ACC112 (cell line): ENCODE data around the gene C1orf159.
"Not testable (repeated sequence)": the region's sequence is repeated elsewhere in the genome, so short reads cannot be mapped to it uniquely, and the experiment has no call there.

Experiments
- H2AFZ ChIP-seq: fragments of 200-600 bp; sonication (generic); one replicate; pipeline ENCODE4 v1.6.0; 2017; ENCODE audit warnings: antibody characterized with exemption, low read length; ENCODE audit not compliant: unreplicated experiment
- H3K27ac ChIP-seq: fragments of 200-600 bp; sonication (generic); 2 replicates; pipeline ENCODE4 v1.5.1; 2014; ENCODE audit warnings: low read depth, mild to moderate bottlenecking, antibody characterized with exemption, low read length, moderate library complexity
- H3K27me3 ChIP-seq: fragments of 200-600 bp; sonication (generic); 2 replicates; pipeline ENCODE4 v1.6.1; 2014; ENCODE audit warnings: mild to moderate bottlenecking, antibody characterized with exemption, low read length, moderate library complexity, mixed read lengths; ENCODE audit not compliant: insufficient read depth
- H3K36me3 ChIP-seq: fragments of 200-600 bp; sonication (generic); 2 replicates; pipeline ENCODE4 v1.6.1; 2016; ENCODE audit warnings: mild to moderate bottlenecking, antibody characterized with exemption, low read length, moderate library complexity, mixed read lengths; ENCODE audit not compliant: insufficient read depth
- H3K4me1 ChIP-seq: fragments of 200-600 bp; sonication (generic); one replicate; pipeline ENCODE4 v1.6.1; 2016; ENCODE audit warnings: low read length, mixed read lengths; ENCODE audit not compliant: insufficient read depth, unreplicated experiment, control insufficient read depth
- H3K4me3 ChIP-seq: fragments of 200-600 bp; sonication (generic); 2 replicates; pipeline ENCODE4 v1.5.1; 2014; ENCODE audit warnings: mild to moderate bottlenecking, low read depth, low read length
- H3K79me2 ChIP-seq: fragments of 200-600 bp; sonication (generic); one replicate; pipeline ENCODE4 v1.6.0; 2016; ENCODE audit warnings: low read length; ENCODE audit not compliant: control insufficient read depth, unreplicated experiment, insufficient read depth

Gene C1orf159

DNA sequence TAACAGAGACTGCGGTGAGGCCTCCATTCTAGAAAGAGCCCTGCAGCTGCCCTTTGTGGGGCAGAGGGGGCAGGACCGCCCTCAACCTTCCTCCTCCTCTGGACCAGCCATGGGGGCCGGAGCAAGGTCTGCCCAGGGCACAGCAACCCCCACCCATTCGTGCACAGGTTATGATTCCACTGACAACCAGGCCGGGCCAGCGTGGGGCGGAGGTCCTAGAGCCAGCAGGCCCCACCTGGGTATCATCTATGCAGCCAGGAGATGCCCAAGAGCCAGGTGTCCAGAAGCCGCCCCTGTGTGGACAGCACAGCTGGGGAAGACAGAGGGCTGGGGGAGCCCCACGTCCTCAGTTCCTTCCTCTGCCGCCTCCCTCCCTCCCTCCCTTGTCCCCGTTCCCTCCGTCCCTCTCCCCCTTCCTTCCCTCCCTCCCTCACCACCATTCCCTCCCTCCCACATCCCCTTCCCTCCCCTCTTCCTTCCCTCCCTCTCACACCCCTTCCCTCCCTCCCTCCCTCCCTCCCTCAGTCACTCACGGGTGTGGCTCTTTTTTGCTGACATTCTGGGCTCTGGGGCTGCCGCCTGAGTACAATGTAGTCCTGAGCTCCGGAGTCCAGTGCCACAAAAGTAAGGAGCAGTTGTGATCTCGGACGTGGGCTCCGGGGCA is 54.1 kb downstream of the C1orf159 start:
- Histone ChIP-seq H2AFZ (no peak overlapping the region), H3K36me3 (no peaks in the 10 kb centered on the region), H3K27ac (no peak overlapping the region), H3K27me3 (0 out of 2 replicates have a peak, but pooled peaks cover 6% of the 10 kb centered on the region), H3K4me3 (peak overlapping the region; percentile 42; the same call in 1 of the 2 replicates), H3K4me1 (peaks cover 30% of the 10 kb centered on the region), H3K79me2 (no peaks in the 10 kb centered on the region)

GRCh38 chr1:1060281-1061000 is 55.4 kb downstream of the C1orf159 start:
- H3K79me2 ChIP-seq = no peaks in the 10 kb centered on the region
- no peaks in the 10 kb centered on the region for H3K36me3 ChIP-seq
- H3K27me3 ChIP-seq = 0 out of 2 replicates have a peak, but pooled peaks cover 6% of the 10 kb centered on the region
- H3K4me1 ChIP-seq = peaks cover 30% of the 10 kb centered on the region
- no peak overlapping the region for H2AFZ ChIP-seq
- H3K27ac ChIP-seq = no peak overlapping the region
- H3K4me3 ChIP-seq = peak overlapping the region; percentile 77

DNA sequence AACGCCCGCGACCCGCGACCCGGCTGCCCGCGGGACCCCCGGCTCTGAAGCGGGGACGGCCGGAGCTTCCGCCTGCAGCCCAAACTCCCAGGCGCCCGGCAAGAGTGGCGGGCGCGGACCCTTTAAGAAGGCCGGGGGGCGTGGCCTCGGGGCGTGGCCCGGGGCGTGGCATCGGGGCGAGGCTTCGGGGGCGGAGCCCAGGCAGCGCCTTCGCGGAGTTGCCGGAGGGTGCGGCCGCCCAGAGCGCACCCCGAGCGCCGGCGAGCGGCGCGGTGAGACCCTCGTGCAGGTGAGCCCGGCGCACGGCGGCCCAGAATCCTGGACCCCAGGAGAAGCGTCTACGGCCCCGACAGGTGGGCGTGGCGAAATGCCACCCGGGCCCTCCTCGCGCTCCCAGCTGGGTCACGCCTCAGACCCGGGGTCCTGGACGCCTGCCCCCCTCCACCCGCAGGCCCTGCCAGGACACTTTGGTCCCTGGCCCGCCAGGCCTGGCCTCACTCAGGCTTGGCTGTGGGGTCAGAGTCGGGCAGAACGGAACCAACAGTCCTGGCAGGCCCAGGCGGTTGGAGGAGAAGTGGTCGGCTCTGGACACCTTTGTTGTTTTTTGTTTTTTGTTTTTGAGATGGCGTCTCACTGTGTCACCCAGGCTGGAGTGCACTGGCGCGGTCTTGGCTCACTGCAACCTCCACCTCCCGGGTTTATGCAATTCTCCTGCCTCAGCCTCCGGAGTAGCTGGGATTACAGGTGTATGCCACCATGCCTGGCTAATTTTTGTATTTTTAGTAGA is 56.2 kb downstream of the C1orf159 start:
- Histone ChIP-seq H3K27me3 (0 out of 2 replicates have a peak, but pooled peaks cover 6% of the 10 kb centered on the region), H2AFZ (no peak overlapping the region), H3K79me2 (no peaks in the 10 kb centered on the region), H3K27ac (no peak overlapping the region), H3K36me3 (no peaks in the 10 kb centered on the region), H3K4me3 (peak overlapping the region; percentile 77), H3K4me1 (peaks cover 30% of the 10 kb centered on the region)

DNA sequence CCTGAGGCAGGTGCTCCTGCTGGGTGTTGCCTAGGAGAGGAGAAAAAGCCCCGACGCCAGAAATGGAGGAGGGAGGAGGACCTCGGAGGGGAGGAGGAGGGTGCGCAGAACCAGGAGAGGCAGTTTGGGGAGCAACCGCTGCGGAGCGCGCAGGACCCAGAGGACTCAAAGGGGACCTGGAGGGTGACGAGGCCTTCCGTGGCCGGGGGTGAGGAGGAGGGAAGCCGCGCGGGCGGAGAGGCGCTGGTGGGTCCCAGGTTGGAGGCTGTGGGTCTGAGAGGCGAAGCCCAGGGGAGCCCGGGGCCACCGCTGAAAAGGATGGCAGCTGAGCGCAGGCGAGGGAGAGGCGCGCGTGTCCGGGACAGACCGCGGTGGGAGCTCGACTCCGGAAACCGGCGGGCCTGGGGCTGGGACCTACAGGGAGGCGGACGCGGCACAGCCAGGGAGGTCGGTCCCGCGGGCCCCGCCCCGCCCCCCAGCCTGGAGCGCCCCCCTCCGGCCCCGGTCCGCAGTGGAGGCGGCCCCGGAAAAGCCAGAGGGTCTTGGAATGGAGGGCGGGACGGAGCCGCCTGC is 56.9 kb downstream of the C1orf159 start:
- Histone ChIP-seq H2AFZ (peak overlapping the region; percentile 44), H3K4me1 (peaks cover 27% of the 10 kb centered on the region), H3K27me3 (0 out of 2 replicates have a peak, but pooled peaks cover 6% of the 10 kb centered on the region), H3K27ac (no peak overlapping the region), H3K79me2 (no peaks in the 10 kb centered on the region), H3K36me3 (no peaks in the 10 kb centered on the region), H3K4me3 (peak overlapping the region; percentile 77)

DNA sequence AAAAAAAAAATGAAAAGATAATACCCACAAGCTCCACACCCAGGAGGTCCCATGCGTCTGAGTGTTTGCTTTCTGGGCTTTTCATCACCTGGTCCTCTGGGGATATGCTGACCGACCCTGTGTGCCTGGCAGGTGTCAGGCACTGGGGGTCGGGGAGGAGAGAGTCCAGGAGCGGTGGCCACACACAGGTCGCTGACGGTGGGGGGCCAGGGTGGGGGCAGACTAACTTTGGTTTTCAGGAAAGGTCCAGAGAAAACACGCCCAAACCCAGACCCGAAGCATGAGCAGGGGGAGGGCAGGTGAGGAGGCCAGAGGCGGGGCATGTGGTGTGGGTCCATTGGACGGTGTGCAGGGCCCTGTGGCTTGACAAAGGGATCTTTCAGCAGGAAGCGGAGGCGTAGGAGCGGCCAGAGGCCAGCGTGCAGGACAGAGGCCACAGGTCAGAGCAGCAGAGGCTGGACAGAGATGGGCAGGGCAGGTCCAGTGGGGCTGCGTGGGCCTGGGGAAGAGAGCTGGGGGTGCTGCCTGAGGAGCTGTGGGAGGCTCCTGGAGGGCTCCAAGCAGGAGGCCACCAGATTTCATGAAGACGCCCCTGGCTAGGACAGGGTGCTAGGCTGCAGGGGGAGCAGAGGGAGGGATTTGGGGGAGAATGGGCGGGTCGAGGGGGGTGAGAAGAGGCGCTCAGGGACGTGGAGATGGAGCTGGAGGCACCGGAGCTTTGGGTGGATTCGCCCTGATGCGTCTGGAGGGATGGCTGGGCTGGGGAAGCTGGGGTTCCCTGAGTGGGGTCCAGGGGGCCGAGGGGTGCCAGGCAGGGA is 57.6 kb downstream of the C1orf159 start:
- Histone ChIP-seq H3K27ac (no peak overlapping the region), H3K36me3 (no peaks in the 10 kb centered on the region; the same call in 1 of the 2 replicates), H3K27me3 (0 out of 2 replicates have a peak, but pooled peaks cover 6% of the 10 kb centered on the region), H3K79me2 (no peaks in the 10 kb centered on the region), H3K4me1 (peaks cover 21% of the 10 kb centered on the region), H2AFZ (no peak overlapping the region), H3K4me3 (peak overlapping the region; percentile 77)

- not testable (repeated sequence) for H3K27me3 ChIP-seq, H3K27ac ChIP-seq, H3K79me2 ChIP-seq, H2AFZ ChIP-seq, H3K4me3 ChIP-seq, H3K36me3 ChIP-seq
- H3K4me1 ChIP-seq = peaks cover 15% of the 10 kb centered on the region
These were observed 58.2 kb downstream of the C1orf159 start for GRCh38 chr1:1057769-1058087.

- Histone ChIP-seq H3K79me2 (no peaks in the 10 kb centered on the region), H3K4me3 (no peak overlapping the region), H3K4me1 (peaks cover 8% of the 10 kb centered on the region), H3K36me3 (peaks cover 7% of the 10 kb centered on the region; the same call in 1 of the 2 replicates), H2AFZ (no peak overlapping the region), H3K27me3 (0 out of 2 replicates have a peak, but pooled peaks cover 6% of the 10 kb centered on the region), H3K27ac (no peak overlapping the region)
These were observed 59.8 kb downstream of the C1orf159 start for GRCh38 chr1:1055841-1056736.

- peaks cover 8% of the 10 kb centered on the region for H3K4me1 ChIP-seq
- H3K27me3 ChIP-seq = 0 out of 2 replicates have a peak, but pooled peaks cover under 1% of the 10 kb centered on the region
- H3K27ac ChIP-seq = no peak overlapping the region
- no peaks in the 10 kb centered on the region for H3K79me2 ChIP-seq
- no peak overlapping the region for H2AFZ ChIP-seq
- no peak overlapping the region for H3K4me3 ChIP-seq
- peaks cover 7% of the 10 kb centered on the region; the same call in 1 of the 2 replicates for H3K36me3 ChIP-seq
These were observed 60.9 kb downstream of the C1orf159 start for GRCh38 chr1:1054971-1055370.

DNA sequence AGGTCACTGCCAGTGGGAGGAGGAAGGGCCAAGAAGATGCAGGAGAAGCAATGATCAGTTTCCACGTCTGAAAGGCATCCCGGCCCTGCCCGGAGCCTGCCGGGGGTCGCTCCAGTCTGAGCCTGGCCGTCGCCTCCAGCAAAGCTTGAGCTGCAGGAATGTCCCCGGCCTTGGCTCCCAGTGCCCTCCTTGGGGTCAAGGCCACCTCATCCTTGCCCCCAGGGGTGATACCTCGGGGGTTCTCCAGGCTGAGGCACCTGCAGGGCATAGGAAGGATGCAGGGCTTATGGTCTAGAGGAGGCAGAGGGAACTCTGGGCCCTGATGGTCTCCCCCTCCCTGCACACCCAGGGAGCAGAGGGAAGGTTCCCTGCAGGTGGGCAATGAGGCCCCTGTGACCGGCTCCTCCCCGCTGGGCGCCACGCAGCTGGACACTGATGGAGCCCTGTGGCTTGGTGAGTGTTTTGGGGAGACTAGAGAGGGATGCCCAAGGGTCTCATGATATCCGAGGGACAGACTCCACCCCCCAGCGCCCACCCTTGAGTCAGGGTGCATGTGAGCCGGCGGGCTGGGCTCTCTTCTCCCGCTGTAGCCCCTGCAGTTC is 61.7 kb downstream of the C1orf159 start:
- peaks cover 8% of the 10 kb centered on the region for H3K4me1 ChIP-seq
- H3K36me3 ChIP-seq = peaks cover 7% of the 10 kb centered on the region; the same call in 1 of the 2 replicates
- no peak overlapping the region for H2AFZ ChIP-seq
- no peak overlapping the region for H3K4me3 ChIP-seq
- no peaks in the 10 kb centered on the region for H3K79me2 ChIP-seq
- no peaks in the 10 kb centered on the region for H3K27me3 ChIP-seq
- H3K27ac ChIP-seq = no peak overlapping the region
